Measurements from ENCODE around the gene CDK5.

The CDK5 gene

DNA sequence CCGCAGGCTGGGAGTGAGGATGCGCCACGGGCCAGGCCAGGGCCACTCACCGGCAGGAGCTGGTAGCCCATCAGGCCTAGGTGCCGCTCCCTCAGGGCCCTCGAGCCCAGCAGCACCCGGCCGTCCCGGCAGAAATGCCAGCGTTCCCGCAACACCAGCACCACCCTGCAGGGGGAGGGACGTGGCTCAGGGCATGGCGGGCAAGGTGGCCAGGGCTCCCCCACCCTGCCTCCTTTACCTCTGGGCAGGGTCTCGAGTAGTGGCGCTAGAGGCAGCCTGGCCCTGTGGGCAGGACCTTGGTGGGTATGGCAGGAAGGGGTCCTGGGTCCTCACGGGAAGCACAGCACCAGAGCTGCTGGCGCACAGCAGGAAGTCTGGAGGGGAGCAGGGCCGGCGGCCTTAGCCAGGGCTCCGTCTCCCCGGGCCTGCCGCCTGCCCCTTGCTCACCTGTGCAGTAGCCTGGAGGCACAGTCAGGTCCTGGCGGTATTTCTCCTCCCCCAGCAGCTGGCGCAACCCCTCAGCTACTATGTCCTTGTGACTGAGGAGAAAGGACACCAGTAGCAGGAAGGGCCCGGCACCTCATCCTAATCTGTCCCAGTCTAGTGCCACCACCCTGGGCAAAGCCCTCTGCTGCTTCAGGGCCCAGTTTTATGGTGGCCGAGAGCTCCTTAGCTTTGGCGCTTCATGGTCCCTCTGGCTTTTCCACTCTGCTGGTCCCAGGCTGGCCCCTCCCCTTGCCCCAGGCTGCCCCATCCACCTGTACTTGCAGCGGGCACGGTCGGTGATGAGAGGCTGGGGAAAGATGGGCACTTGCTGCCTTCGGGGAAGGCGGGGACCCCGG, 19.4 kb upstream of the CDK5 start:
- DNase-seq (ENCODE audit: low read depth), result no peak
- no peak overlapping the region for H3K4me3 ChIP-seq (replicated peaks; ENCODE audit: low read depth, low read length)
- TF ChIP-seq, protein P1, sequence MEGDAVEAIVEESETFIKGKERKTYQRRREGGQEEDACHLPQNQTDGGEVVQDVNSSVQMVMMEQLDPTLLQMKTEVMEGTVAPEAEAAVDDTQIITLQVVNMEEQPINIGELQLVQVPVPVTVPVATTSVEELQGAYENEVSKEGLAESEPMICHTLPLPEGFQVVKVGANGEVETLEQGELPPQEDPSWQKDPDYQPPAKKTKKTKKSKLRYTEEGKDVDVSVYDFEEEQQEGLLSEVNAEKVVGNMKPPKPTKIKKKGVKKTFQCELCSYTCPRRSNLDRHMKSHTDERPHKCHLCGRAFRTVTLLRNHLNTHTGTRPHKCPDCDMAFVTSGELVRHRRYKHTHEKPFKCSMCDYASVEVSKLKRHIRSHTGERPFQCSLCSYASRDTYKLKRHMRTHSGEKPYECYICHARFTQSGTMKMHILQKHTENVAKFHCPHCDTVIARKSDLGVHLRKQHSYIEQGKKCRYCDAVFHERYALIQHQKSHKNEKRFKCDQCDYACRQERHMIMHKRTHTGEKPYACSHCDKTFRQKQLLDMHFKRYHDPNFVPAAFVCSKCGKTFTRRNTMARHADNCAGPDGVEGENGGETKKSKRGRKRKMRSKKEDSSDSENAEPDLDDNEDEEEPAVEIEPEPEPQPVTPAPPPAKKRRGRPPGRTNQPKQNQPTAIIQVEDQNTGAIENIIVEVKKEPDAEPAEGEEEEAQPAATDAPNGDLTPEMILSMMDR (IDR thresholded peaks at IDR 0.05; ENCODE audit: low read length, missing control alignments), result peak; percentile 33

DNA sequence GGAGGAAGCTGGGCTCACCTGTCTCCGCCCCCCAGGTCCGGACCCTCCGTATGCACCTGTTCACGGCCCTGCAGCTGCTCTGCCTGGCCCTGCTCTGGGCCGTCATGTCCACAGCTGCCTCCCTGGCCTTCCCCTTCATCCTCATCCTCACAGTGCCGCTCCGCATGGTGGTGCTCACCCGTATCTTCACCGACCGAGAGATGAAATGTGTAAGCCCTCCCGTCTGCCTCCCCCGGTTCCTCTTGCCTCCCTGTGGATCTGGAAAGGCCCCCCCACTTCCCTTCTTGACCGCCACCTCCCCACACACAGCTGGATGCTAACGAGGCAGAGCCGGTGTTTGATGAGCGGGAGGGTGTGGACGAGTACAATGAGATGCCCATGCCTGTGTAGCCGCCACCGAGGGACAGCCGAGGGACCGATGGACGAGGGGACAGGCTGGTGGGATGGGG, 18.3 kb upstream of the CDK5 start:
- TF ChIP-seq, protein P1 (IDR thresholded peaks at IDR 0.05; ENCODE audit: low read length, missing control alignments), result no peak
- DNase-seq (ENCODE audit: low read depth), result no peak
- H3K4me3 ChIP-seq (replicated peaks; ENCODE audit: low read depth, low read length), result no peak overlapping the region

DNA sequence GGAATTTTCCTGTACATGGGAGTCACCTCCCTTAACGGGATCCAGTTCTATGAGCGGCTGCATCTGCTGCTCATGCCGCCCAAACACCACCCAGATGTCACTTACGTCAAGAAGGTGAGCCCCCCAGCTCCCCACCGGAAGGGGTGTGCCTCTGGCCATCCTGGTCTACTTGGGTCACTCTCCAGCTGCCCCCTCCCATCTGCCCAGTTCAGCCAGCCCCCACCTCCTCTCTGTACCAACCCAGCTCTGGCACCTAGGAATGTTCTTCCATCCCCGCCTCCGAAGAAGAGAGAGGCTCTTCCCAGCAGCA, 17.9 kb upstream of the CDK5 start:
- TF ChIP-seq, protein P1 (IDR thresholded peaks at IDR 0.05; ENCODE audit: low read length, missing control alignments), result no peak
- no peak for DNase-seq (ENCODE audit: low read depth)
- H3K4me3 ChIP-seq (replicated peaks; ENCODE audit: low read depth, low read length), result no peak overlapping the region

DNA sequence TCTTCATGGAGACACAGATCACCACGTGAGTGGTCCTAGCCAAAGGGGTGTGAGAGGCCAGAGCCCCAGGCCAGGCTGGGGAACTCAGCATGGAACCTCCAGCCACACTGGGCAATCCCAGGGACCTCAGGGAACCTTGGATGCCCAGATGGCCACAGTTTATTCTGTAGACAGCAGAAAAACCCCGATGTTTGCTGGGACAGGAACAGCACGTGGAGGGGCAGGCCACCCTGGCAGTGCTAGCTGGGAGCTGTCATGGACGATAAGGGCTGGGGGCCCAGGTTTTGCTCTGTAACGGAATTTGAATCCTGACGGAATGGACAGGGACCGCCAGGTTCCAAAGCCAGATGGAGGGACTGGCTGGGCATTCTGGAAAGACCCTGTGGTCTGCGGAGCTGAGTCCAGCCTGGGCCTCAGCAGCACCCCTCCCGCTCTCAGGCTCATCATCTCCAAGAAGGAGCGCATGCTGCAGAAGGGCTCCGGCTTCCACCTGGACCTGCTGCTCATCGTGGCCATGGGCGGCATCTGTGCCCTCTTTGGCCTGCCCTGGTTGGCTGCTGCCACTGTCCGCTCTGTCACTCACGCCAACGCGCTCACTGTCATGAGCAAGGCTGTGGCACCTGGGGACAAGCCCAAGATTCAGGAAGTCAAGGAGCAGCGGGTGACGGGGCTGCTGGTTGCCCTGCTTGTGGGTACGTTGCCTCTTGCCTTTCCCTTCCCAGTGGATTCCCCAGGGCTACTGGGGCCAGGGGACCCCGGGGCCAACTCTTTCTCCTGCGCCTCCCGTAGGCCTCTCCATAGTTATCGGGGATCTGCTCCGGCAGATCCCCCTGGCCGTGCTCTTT, 17.3 kb upstream of the CDK5 start:
- TF ChIP-seq, protein P1 (IDR thresholded peaks at IDR 0.05; ENCODE audit: low read length, missing control alignments), result no peak
- DNase-seq (ENCODE audit: low read depth), result no peak

GRCh38 chr7:151073990-151074389, 16.3 kb upstream of the CDK5 start:
- no peak overlapping the region for H3K4me3 ChIP-seq (replicated peaks; ENCODE audit: low read depth, low read length)
- no peak for DNase-seq (ENCODE audit: low read depth)
- TF ChIP-seq, protein P1 (IDR thresholded peaks at IDR 0.05; ENCODE audit: low read length, missing control alignments), result no peak

More for the DNA sequence above, 17.3 kb upstream of the CDK5 start:
- no peak overlapping the region for H3K4me3 ChIP-seq (replicated peaks; ENCODE audit: low read depth, low read length)

- DNase-seq (ENCODE audit: low read depth), result no peak
- TF ChIP-seq, protein P1 (IDR thresholded peaks at IDR 0.05; ENCODE audit: low read length, missing control alignments), result no peak
- no peak overlapping the region for H3K4me3 ChIP-seq (replicated peaks; ENCODE audit: low read depth, low read length)
Measured at GRCh38 chr7:151071032-151071866, 13.6 kb upstream of the CDK5 start.
